HEK293 (cell line): ENCODE data around the gene ZER1.

ENCODE experiments used
- CTCF ChIA-PET: fragments of 350-600 bp; formaldehyde crosslinking; extraction: SDS; loops from one replicate; lab custom pipeline; 2021; ENCODE audit warnings: antibody characterized with exemption; lab: Yijun Ruan, JAX
- POLR2A ChIA-PET: fragments of 300-600 bp; formaldehyde crosslinking; extraction: SDS; loops from one replicate; lab custom pipeline; 2020; ENCODE audit warnings: antibody characterized with exemption, inconsistent platforms; lab: Yijun Ruan, JAX
- H3K27ac ChIP-seq: fragments of 200-500 bp; sonication (Bioruptor generic); 2 replicates; pipeline ENCODE4 v1.5.1; 2014; ENCODE audit warnings: low read depth, low read length, control low read depth, inconsistent platforms; ENCODE audit errors: extremely low read depth
- H3K36me3 ChIP-seq, 2 experiments: fragments of 200-500 bp in 1 of 2; sonication (Bioruptor generic) in 1 of 2; 1 replicate in 1 of 2; 2 replicates in 1 of 2; pipeline ENCODE4 v1.5.1; 2014 to 2017; ENCODE audit warnings: inconsistent platforms in 2 of 2, low read length in 2 of 2; ENCODE audit not compliant: control insufficient read depth in 2 of 2, insufficient read depth in 1 of 2
- H3K4me1 ChIP-seq: fragments of 200-500 bp; sonication (Bioruptor generic); 2 replicates; pipeline ENCODE4 v1.5.1; 2014; ENCODE audit warnings: mild to moderate bottlenecking, low read length, inconsistent platforms; ENCODE audit not compliant: control insufficient read depth, insufficient read depth
- H3K4me3 ChIP-seq: 2 replicates; pipeline ENCODE4 v1.5.1; 2011; ENCODE audit warnings: low read depth, mild to moderate bottlenecking, control low read depth, low read length, moderate library complexity
- H3K9me3 ChIP-seq: fragments of 200-500 bp; sonication (Bioruptor generic); 2 replicates; pipeline ENCODE4 v1.5.1; 2014; ENCODE audit warnings: low read depth, low read length, inconsistent platforms; ENCODE audit not compliant: control insufficient read depth, insufficient read depth
- GLIS2 ChIP-seq: fragments of 450-650 bp; formaldehyde crosslinking; IDR thresholded peaks from 2 replicates; pipeline ENCODE4 v1.5.1; 2016; ENCODE audit warnings: missing biosample characterization, missing genetic modification characterization
- KLF10 ChIP-seq: fragments of 450-650 bp; IDR thresholded peaks from 2 replicates; pipeline ENCODE4 v1.5.1; 2018; ENCODE audit warnings: missing biosample characterization, mild to moderate bottlenecking, missing genetic modification characterization
- KLF9 ChIP-seq: fragments of 450-650 bp; formaldehyde crosslinking; IDR thresholded peaks from 2 replicates; pipeline ENCODE4 v1.5.1; 2016; ENCODE audit warnings: missing biosample characterization, missing genetic modification characterization, low read depth
- SCRT2 ChIP-seq: fragments of 450-650 bp; formaldehyde crosslinking; IDR thresholded peaks from 2 replicates; pipeline ENCODE4 v1.5.1; 2016; ENCODE audit warnings: missing biosample characterization, missing genetic modification characterization
- SP2 ChIP-seq: fragments of 450-650 bp; formaldehyde crosslinking; IDR thresholded peaks from 2 replicates; pipeline ENCODE4 v1.5.1; 2016; ENCODE audit warnings: missing biosample characterization, missing genetic modification characterization
- SP3 ChIP-seq: fragments of 450-650 bp; formaldehyde crosslinking; IDR thresholded peaks from 2 replicates; pipeline ENCODE4 v1.5.1; 2016; ENCODE audit warnings: missing biosample characterization, missing genetic modification characterization
- SP7 ChIP-seq: fragments of 450-650 bp; formaldehyde crosslinking; IDR thresholded peaks from 2 replicates; pipeline ENCODE4 v1.5.1; 2016; ENCODE audit warnings: missing biosample characterization, missing genetic modification characterization
- TRIM28 ChIP-seq: IDR thresholded peaks from 2 replicates; pipeline ENCODE4 v1.6.1; 2011; ENCODE audit warnings: low read length, control low read depth, borderline replicate concordance
- YY2 ChIP-seq: fragments of 450-650 bp; formaldehyde crosslinking; IDR thresholded peaks from 2 replicates; pipeline ENCODE4 v1.5.1; 2016; ENCODE audit warnings: missing biosample characterization, missing genetic modification characterization
- ZBTB20 ChIP-seq: fragments of 450-650 bp; formaldehyde crosslinking; IDR thresholded peaks from 2 replicates; pipeline ENCODE4 v1.5.1; 2016; ENCODE audit warnings: missing biosample characterization, missing genetic modification characterization
- ZNF2 ChIP-seq: fragments of 450-650 bp; formaldehyde crosslinking; IDR thresholded peaks from 2 replicates; pipeline ENCODE4 v1.5.1; 2016; ENCODE audit warnings: missing biosample characterization, missing genetic modification characterization
- ZNF37A ChIP-seq: fragments of 450-650 bp; IDR thresholded peaks from 2 replicates; pipeline ENCODE4 v1.5.1; 2018; ENCODE audit warnings: missing biosample characterization, missing genetic modification characterization
- ZNF548 ChIP-seq: fragments of 450-650 bp; formaldehyde crosslinking; IDR thresholded peaks from 2 replicates; pipeline ENCODE4 v1.5.1; 2016; ENCODE audit warnings: missing biosample characterization, missing genetic modification characterization
- ZNF549 ChIP-seq: fragments of 450-650 bp; IDR thresholded peaks from 2 replicates; pipeline ENCODE4 v1.5.1; 2018; ENCODE audit warnings: missing biosample characterization, missing genetic modification characterization, mild to moderate bottlenecking, inconsistent platforms, moderate library complexity
- ZNF596 ChIP-seq: fragments of 450-650 bp; IDR thresholded peaks from 2 replicates; pipeline ENCODE4 v1.5.0; 2018; ENCODE audit warnings: missing biosample characterization, mild to moderate bottlenecking, missing genetic modification characterization, moderate library complexity
- ZNF610 ChIP-seq: fragments of 450-650 bp; formaldehyde crosslinking; IDR thresholded peaks from 2 replicates; pipeline ENCODE4 v1.5.1; 2016; ENCODE audit warnings: missing biosample characterization, missing genetic modification characterization, borderline replicate concordance
- ZNF623 ChIP-seq: fragments of 450-650 bp; formaldehyde crosslinking; IDR thresholded peaks from 2 replicates; pipeline ENCODE4 v1.5.1; 2016; ENCODE audit warnings: missing biosample characterization, missing genetic modification characterization
- ZNF660 ChIP-seq: fragments of 450-650 bp; IDR thresholded peaks from 2 replicates; pipeline ENCODE4 v1.5.1; 2018; ENCODE audit warnings: missing biosample characterization, mild to moderate bottlenecking, missing genetic modification characterization
- ZNF777 ChIP-seq: fragments of 450-650 bp; formaldehyde crosslinking; IDR thresholded peaks from 2 replicates; pipeline ENCODE4 v1.5.1; 2017; ENCODE audit warnings: missing biosample characterization, missing genetic modification characterization, borderline replicate concordance
- ZSCAN23 ChIP-seq: fragments of 450-650 bp; formaldehyde crosslinking; IDR thresholded peaks from 2 replicates; pipeline ENCODE4 v1.5.1; 2016; ENCODE audit warnings: missing biosample characterization, missing genetic modification characterization
- ZXDB ChIP-seq: fragments of 450-650 bp; formaldehyde crosslinking; IDR thresholded peaks from 2 replicates; pipeline ENCODE4 v1.5.1; 2016; ENCODE audit warnings: missing biosample characterization, missing genetic modification characterization
- TF ChIP-seq, protein P1 (sequence below): fragments of 450-650 bp; formaldehyde crosslinking; optimal IDR thresholded peaks from 2 replicates; pipeline ENCODE3; 2016; ENCODE audit warnings: missing biosample characterization, mild to moderate bottlenecking, missing genetic modification characterization
- TF ChIP-seq, protein P2 (sequence below): fragments of 450-650 bp; formaldehyde crosslinking; IDR thresholded peaks from 2 replicates; pipeline ENCODE4 v1.5.1; 2016; ENCODE audit warnings: missing biosample characterization, missing genetic modification characterization, borderline replicate concordance
- TF ChIP-seq, protein P3 (sequence below): fragments of 450-650 bp; formaldehyde crosslinking; IDR thresholded peaks from 2 replicates; pipeline ENCODE4 v1.5.1; 2016; ENCODE audit warnings: missing biosample characterization, missing genetic modification characterization
- TF ChIP-seq, protein P4 (sequence below): fragments of 450-650 bp; formaldehyde crosslinking; IDR thresholded peaks from 2 replicates; pipeline ENCODE4 v1.5.1; 2016; ENCODE audit warnings: missing biosample characterization, missing genetic modification characterization
- TF ChIP-seq, protein P5 (sequence below): fragments of 450-650 bp; formaldehyde crosslinking; IDR thresholded peaks from 2 replicates; pipeline ENCODE4 v1.5.1; 2016; ENCODE audit warnings: missing biosample characterization, missing genetic modification characterization

ZER1 gene

DNA sequence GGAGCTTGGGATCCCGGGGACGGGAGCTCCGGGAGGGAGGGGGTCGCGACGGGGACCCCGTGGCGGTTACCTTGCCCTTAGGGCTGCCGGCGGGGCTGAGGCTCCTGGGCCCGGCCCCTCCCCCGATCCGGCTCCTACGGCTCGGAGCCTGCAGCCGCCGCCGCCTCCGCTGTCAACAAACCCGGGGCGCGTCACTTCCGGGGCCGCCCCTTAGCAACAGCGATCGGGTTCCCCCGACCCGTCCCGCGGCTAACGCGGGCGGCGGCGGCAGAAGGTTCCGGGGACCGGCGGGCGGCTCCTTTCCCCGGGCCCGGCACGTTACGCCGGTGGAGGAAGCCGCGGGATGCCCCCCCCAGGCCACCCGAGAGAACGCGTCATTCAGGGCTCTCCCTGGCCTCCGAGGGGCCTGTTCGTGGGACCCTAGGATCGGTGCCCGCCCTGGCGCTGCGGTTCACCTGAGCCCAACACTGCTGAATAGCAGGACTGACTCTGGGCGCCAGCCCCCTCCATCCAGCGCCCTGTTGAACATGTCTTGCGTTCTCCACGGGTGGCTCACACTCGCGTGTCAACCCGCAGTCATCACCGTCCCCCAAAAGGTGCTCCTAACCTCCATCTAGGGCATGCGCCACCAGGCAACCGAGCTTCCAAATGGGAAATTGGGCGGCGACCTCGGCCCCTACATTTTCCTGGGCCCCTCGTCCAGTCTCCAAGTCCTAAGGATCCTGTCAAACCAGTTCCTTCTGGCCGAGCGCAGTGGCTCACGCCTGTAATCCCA, at the start of gene ZER1:
TSS of gene ZER1 (minus strand) at position 183 of the 775 bp plus-strand sequence. CDS start 16,362 bp downstream, outside the sequence.
- H3K4me1 ChIP-seq = no peaks in the 10 kb centered on the region
- H3K36me3 ChIP-seq = peaks cover 0 to 16% of the 10 kb centered on the region in 2 experiments; a peak in 1 of 3 replicates
- H3K27ac ChIP-seq = peak within 1 kb of the TSS; percentile 85
- CTCF ChIA-PET = interaction anchor here (0.9 to 1.5 kb wide), 5 partner anchors 14 to 46 kb away, joined by 3 to 7 read pairs (median 5); partner anchors contain the start of gene ENDOG
- no peaks in the 10 kb centered on the region for H3K9me3 ChIP-seq
- POLR2A ChIA-PET = interaction anchor here (1.0 to 1.2 kb wide), 5 partner anchors 11 to 58 kb away, joined by 3 to 5 read pairs (median 4); partner anchors contain the start of genes ENDOG and SPOUT1
- peak within 1 kb of the TSS; percentile 64 for H3K4me3 ChIP-seq
- TF ChIP-seq, protein P1, sequence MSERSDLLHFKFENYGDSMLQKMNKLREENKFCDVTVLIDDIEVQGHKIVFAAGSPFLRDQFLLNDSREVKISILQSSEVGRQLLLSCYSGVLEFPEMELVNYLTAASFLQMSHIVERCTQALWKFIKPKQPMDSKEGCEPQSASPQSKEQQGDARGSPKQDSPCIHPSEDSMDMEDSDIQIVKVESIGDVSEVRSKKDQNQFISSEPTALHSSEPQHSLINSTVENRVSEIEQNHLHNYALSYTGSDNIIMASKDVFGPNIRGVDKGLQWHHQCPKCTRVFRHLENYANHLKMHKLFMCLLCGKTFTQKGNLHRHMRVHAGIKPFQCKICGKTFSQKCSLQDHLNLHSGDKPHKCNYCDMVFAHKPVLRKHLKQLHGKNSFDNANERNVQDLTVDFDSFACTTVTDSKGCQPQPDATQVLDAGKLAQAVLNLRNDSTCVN = peak; percentile 61
- peak; percentile 98 for TF ChIP-seq ZNF660
- peak; percentile 90 for TF ChIP-seq SP3
- peak; percentile 74; the same call in 1 of the 2 replicates for TF ChIP-seq ZBTB20 (tag by site-specific recombination)
- peak; percentile 84; the same call in 1 of the 2 replicates for TF ChIP-seq ZNF610 (tag by site-specific recombination)
- 0 out of 2 replicates have a peak, but pooled peaks have one; percentile 55 for TF ChIP-seq ZNF37A
- no peak for TF ChIP-seq ZNF549 (tag by site-specific recombination)
- peak; percentile 83; the same call in 1 of the 2 replicates for TF ChIP-seq ZNF2
- TF ChIP-seq, protein P2, sequence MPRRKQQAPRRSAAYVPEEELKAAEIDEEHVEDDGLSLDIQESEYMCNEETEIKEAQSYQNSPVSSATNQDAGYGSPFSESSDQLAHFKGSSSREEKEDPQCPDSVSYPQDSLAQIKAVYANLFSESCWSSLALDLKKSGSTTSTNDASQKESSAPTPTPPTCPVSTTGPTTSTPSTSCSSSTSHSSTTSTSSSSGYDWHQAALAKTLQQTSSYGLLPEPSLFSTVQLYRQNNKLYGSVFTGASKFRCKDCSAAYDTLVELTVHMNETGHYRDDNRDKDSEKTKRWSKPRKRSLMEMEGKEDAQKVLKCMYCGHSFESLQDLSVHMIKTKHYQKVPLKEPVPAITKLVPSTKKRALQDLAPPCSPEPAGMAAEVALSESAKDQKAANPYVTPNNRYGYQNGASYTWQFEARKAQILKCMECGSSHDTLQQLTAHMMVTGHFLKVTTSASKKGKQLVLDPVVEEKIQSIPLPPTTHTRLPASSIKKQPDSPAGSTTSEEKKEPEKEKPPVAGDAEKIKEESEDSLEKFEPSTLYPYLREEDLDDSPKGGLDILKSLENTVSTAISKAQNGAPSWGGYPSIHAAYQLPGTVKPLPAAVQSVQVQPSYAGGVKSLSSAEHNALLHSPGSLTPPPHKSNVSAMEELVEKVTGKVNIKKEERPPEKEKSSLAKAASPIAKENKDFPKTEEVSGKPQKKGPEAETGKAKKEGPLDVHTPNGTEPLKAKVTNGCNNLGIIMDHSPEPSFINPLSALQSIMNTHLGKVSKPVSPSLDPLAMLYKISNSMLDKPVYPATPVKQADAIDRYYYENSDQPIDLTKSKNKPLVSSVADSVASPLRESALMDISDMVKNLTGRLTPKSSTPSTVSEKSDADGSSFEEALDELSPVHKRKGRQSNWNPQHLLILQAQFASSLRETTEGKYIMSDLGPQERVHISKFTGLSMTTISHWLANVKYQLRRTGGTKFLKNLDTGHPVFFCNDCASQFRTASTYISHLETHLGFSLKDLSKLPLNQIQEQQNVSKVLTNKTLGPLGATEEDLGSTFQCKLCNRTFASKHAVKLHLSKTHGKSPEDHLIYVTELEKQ (tag by site-specific recombination) = peak; percentile 81; the same call in 1 of the 2 replicates
- TF ChIP-seq ZXDB (tag by site-specific recombination) = peak; percentile 91
- no peak for TF ChIP-seq ZNF777 (tag by site-specific recombination)
- TF ChIP-seq GLIS2 (tag by site-specific recombination) = peak; percentile 80
- TF ChIP-seq ZNF623 (tag by site-specific recombination) = peak; percentile 32; the same call in 1 of the 2 replicates
- TF ChIP-seq SCRT2 (tag by site-specific recombination) = peak; percentile 99
- TF ChIP-seq KLF10 (tag by site-specific recombination) = peak; percentile 90
- TF ChIP-seq ZSCAN23 (tag by site-specific recombination) = peak; percentile 69; the same call in 1 of the 2 replicates
- peak; percentile 71 for TF ChIP-seq YY2 (tag by site-specific recombination)
- peak; percentile 75 for TF ChIP-seq KLF9 (tag by site-specific recombination)
- TF ChIP-seq, protein P3, sequence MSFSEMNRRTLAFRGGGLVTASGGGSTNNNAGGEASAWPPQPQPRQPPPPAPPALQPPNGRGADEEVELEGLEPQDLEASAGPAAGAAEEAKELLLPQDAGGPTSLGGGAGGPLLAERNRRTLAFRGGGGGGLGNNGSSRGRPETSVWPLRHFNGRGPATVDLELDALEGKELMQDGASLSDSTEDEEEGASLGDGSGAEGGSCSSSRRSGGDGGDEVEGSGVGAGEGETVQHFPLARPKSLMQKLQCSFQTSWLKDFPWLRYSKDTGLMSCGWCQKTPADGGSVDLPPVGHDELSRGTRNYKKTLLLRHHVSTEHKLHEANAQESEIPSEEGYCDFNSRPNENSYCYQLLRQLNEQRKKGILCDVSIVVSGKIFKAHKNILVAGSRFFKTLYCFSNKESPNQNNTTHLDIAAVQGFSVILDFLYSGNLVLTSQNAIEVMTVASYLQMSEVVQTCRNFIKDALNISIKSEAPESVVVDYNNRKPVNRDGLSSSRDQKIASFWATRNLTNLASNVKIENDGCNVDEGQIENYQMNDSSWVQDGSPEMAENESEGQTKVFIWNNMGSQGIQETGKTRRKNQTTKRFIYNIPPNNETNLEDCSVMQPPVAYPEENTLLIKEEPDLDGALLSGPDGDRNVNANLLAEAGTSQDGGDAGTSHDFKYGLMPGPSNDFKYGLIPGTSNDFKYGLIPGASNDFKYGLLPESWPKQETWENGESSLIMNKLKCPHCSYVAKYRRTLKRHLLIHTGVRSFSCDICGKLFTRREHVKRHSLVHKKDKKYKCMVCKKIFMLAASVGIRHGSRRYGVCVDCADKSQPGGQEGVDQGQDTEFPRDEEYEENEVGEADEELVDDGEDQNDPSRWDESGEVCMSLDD (tag by site-specific recombination) = no peak
- TF ChIP-seq, protein P4, sequence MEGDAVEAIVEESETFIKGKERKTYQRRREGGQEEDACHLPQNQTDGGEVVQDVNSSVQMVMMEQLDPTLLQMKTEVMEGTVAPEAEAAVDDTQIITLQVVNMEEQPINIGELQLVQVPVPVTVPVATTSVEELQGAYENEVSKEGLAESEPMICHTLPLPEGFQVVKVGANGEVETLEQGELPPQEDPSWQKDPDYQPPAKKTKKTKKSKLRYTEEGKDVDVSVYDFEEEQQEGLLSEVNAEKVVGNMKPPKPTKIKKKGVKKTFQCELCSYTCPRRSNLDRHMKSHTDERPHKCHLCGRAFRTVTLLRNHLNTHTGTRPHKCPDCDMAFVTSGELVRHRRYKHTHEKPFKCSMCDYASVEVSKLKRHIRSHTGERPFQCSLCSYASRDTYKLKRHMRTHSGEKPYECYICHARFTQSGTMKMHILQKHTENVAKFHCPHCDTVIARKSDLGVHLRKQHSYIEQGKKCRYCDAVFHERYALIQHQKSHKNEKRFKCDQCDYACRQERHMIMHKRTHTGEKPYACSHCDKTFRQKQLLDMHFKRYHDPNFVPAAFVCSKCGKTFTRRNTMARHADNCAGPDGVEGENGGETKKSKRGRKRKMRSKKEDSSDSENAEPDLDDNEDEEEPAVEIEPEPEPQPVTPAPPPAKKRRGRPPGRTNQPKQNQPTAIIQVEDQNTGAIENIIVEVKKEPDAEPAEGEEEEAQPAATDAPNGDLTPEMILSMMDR (tag by site-specific recombination) = peak; percentile 54
- peak; percentile 79 for TF ChIP-seq SP2 (tag by site-specific recombination)
- no peak for TF ChIP-seq TRIM28
- TF ChIP-seq, protein P5, sequence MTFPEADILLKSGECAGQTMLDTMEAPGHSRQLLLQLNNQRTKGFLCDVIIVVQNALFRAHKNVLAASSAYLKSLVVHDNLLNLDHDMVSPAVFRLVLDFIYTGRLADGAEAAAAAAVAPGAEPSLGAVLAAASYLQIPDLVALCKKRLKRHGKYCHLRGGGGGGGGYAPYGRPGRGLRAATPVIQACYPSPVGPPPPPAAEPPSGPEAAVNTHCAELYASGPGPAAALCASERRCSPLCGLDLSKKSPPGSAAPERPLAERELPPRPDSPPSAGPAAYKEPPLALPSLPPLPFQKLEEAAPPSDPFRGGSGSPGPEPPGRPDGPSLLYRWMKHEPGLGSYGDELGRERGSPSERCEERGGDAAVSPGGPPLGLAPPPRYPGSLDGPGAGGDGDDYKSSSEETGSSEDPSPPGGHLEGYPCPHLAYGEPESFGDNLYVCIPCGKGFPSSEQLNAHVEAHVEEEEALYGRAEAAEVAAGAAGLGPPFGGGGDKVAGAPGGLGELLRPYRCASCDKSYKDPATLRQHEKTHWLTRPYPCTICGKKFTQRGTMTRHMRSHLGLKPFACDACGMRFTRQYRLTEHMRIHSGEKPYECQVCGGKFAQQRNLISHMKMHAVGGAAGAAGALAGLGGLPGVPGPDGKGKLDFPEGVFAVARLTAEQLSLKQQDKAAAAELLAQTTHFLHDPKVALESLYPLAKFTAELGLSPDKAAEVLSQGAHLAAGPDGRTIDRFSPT (tag by site-specific recombination) = 0 out of 2 replicates have a peak, but pooled peaks have one; percentile 28
- peak; percentile 55; the same call in 1 of the 2 replicates for TF ChIP-seq ZNF596 (tag by site-specific recombination)
- peak; percentile 91 for TF ChIP-seq SP7
- no peak for TF ChIP-seq ZNF548 (tag by site-specific recombination)
